ENCODE results near the gene PODXL2.

The PODXL2 gene

GRCh38 chr3:127625821-127626220, 3.2 kb upstream of the PODXL2 start:
- in situ Hi-C loops (cut with HindIII; ENCODE audit: low sequenced_read_pairs), result no loop called here

- in situ Hi-C loops (cut with HindIII; ENCODE audit: low sequenced_read_pairs), result no loop called here
Observed at GRCh38 chr3:127628426-127628787, 578 bp upstream of the PODXL2 start.

GRCh38 chr3:127629467-127630403, 750 bp downstream of the PODXL2 start:
- in situ Hi-C loops (cut with HindIII; ENCODE audit: low sequenced_read_pairs), result no loop called here

GRCh38 chr3:127630811-127631714, 2.1 kb downstream of the PODXL2 start:
- in situ Hi-C loops (cut with HindIII; ENCODE audit: low sequenced_read_pairs), result no loop called here

GRCh38 chr3:127632035-127632820, 3.2 kb downstream of the PODXL2 start:
- in situ Hi-C loops (cut with HindIII; ENCODE audit: low sequenced_read_pairs), result no loop called here

- in situ Hi-C loops (cut with HindIII; ENCODE audit: low sequenced_read_pairs), result no loop called here
Observed at GRCh38 chr3:127634653-127635052, 5.7 kb downstream of the PODXL2 start.

- in situ Hi-C loops (cut with HindIII; ENCODE audit: low sequenced_read_pairs), result no loop called here
Observed at GRCh38 chr3:127637546-127637945, 8.6 kb downstream of the PODXL2 start.

- in situ Hi-C loops (cut with HindIII; ENCODE audit: low sequenced_read_pairs), result no loop called here
Observed at GRCh38 chr3:127637971-127638370, 9.0 kb downstream of the PODXL2 start.

GRCh38 chr3:127639173-127640041, 10.4 kb downstream of the PODXL2 start:
- in situ Hi-C loops (cut with HindIII; ENCODE audit: low sequenced_read_pairs), result no loop called here

GRCh38 chr3:127640042-127640355, 11.0 kb downstream of the PODXL2 start:
- in situ Hi-C loops (cut with HindIII; ENCODE audit: low sequenced_read_pairs), result no loop called here

- in situ Hi-C loops (cut with HindIII; ENCODE audit: low sequenced_read_pairs), result loop anchor here (5.0 kb wide), 1 partner anchor 98 kb away; no protein-coding TSS in a partner anchor
Observed at GRCh38 chr3:127644641-127645370, 15.8 kb downstream of the PODXL2 start.

GRCh38 chr3:127645371-127646015, 16.5 kb downstream of the PODXL2 start:
- in situ Hi-C loops (cut with HindIII; ENCODE audit: low sequenced_read_pairs), result loop anchor here (5.0 kb wide), 1 partner anchor 98 kb away; no protein-coding TSS in a partner anchor

- in situ Hi-C loops (cut with HindIII; ENCODE audit: low sequenced_read_pairs), result loop anchor here (5.0 kb wide), 1 partner anchor 99 kb away; no protein-coding TSS in a partner anchor
Observed at GRCh38 chr3:127646501-127647046, 17.6 kb downstream of the PODXL2 start.

- in situ Hi-C loops (cut with HindIII; ENCODE audit: low sequenced_read_pairs), result loop anchor here (5.0 kb wide), 1 partner anchor 100 kb away; no protein-coding TSS in a partner anchor
Observed at GRCh38 chr3:127647166-127647844, 18.3 kb downstream of the PODXL2 start.

- in situ Hi-C loops (cut with HindIII; ENCODE audit: low sequenced_read_pairs), result loop anchor here (5.0 kb wide), 1 partner anchor 101 kb away; no protein-coding TSS in a partner anchor
Observed at GRCh38 chr3:127647845-127648204, 18.8 kb downstream of the PODXL2 start.

GRCh38 chr3:127650236-127650635, 21.3 kb downstream of the PODXL2 start:
- in situ Hi-C loops (cut with HindIII; ENCODE audit: low sequenced_read_pairs), result loop anchor here (25.0 kb wide), 1 partner anchor 312 kb away; no protein-coding TSS in a partner anchor

- in situ Hi-C loops (cut with HindIII; ENCODE audit: low sequenced_read_pairs), result loop anchor here (25.0 kb wide), 1 partner anchor 311 kb away; no protein-coding TSS in a partner anchor
Observed at GRCh38 chr3:127651516-127652172, 22.7 kb downstream of the PODXL2 start.

All from endothelial cell of hepatic sinusoid (primary cell).